ENCODE data around the gene TTYH2.

TTYH2 gene

GRCh38 chr17:74292495-74292894, 79.1 kb downstream of the TTYH2 start:
- DNase-seq (ENCODE audit: low read depth): no peak

DNA sequence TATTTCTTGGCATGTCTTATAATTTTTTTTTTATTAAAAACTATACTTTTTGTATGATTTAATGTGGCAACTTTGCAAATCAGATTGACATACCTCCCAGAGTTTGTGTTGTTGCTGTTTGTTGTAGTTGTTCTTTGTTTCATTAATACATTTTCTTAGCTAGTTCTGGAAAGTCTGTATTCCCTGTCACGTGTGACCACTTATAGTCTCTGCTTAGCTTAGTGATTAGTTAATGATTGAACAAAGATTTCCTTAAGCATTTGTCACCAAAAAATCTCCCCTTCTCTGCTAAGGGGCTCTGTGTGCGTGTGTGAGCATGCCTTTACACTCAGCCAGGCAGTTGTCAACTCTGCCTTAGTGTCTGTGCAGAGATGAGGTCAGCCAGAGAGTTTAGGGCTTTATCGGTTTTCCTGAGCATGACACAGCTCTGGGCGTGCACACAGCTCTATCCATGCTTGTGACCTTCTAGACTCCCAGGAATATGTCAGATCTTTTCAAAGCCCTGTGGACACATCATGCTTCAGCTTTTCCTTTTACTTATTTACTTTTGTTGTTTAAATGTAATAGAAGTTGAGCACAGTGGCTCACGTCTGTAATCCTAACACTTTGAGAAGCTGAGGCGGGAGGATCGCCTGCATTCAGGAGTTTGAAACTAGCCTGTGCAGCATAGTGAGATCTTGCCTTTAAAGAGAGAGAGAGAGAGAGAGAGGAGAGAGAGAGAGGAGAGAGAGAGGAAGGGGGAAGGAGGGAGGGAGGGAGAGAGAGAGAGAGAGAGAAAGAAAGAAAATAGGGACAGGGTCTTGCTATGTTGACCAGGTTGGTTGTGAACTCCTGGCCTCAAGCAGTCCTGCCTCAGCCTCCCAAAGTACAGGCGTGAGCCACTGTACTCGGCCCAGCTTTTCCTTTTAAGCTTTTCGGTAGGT, 82.5 kb downstream of the TTYH2 start:
- DNase-seq (ENCODE audit: low read depth): no peak

- peak; percentile 43 for DNase-seq (ENCODE audit: low read depth)
Observed at GRCh38 chr17:74296548-74296936, 83.2 kb downstream of the TTYH2 start.

GRCh38 chr17:74297941-74298340, 84.6 kb downstream of the TTYH2 start:
- DNase-seq (ENCODE audit: low read depth): no peak

DNA sequence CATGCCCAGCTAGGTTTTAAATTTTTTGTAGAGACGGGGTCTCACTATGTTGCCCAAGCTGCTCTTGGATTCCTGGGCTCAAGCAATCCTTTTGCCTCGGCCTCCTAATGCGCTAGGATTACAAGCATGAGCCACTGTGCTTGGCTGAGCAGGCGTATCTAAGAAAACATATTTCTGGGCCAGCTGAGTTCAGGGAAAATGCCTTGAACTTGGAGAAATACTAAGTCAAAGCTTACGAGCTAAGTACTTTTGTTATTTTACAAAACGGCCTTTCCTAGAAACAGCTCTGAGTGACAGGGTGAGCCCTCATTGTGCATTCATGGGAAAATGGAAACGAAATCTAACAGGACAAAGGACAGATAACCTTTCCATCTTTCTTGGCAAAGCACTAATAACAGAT, 85.4 kb downstream of the TTYH2 start:
- DNase-seq (ENCODE audit: low read depth): no peak

DNA sequence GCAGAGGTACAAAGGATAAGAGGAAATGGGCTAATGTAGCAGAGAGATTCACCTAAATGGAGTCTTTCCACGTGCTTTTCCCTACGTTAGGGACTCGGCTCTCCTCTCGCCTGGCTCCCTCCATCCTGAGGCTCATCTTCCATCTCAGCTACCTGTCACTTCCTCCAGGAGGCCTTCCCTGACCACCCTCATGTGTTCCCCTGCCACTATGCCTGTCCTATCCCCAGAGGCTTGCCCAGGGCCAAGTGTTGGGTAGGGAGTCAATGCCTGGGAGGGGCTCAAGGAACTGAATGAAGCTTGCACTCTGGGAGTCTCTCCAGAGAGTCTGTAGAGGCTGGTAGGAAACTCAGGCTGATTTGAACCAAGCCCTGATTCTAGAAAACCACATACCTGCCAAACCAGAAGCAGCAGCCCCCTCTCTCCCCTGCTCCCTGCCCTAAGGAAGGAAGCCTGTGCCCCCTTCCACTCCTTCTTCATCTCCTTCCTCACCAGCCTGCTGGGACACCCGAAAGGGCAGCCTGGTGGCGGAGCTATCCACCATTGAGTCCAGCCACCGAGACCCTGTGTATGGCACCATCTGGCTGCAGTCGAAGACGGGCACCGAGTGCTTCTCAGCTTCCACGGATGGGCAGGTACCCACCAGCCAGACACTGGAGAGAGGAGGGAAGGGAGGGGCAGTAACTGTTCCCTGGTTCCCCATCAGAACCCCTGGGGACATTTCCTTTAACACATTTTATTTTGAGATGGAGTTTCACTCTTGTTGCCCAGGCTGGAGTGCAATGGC, 86.0 kb downstream of the TTYH2 start:
- no peak for DNase-seq (ENCODE audit: low read depth)

DNA sequence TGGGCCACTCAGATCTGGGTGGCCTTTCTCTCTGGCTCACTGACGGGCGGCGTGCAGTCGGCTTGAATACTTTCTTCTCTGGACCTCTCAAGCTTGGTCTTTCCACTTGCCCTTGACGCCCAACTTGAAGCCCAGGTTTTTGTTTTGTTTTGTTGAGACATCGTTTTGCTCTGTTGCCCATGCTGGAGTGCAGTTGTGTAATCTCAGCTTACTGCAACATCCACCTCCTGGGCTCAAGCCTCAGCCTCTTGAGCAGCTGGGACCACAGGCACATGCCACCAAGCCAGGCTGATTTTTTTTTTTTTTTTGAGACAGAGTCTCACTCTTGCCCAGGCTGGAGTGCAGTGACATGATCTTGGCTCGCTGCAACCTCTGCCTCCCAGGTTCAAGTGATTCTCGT, 89.9 kb downstream of the TTYH2 start:
- no peak for DNase-seq (ENCODE audit: low read depth)

- DNase-seq (ENCODE audit: low read depth): no peak
Observed at GRCh38 chr17:74304184-74304583, 90.8 kb downstream of the TTYH2 start.

- no peak for DNase-seq (ENCODE audit: low read depth)
Observed at GRCh38 chr17:74305865-74306654, 92.7 kb downstream of the TTYH2 start.

GRCh38 chr17:74307984-74308773, 94.8 kb downstream of the TTYH2 start:
- DNase-seq (ENCODE audit: low read depth): no peak

GRCh38 chr17:74309902-74310301, 96.5 kb downstream of the TTYH2 start:
- no peak for DNase-seq (ENCODE audit: low read depth)
